ENCODE measurements around the gene RAB25.
A peak's percentile ranks its signal among the peaks of the same experiment; 100 is the strongest.

The RAB25 gene

GRCh38 chr1:156053768-156054499, 7.0 kb upstream of the RAB25 start, which contains the start of gene UBQLN4:
UBQLN4 (minus strand) TSS chr1:156053798; CDS start chr1:156053701, 97 bp downstream.
- H3K4me3 ChIP-seq (ENCODE audit: severe bottlenecking): peak within 1 kb of the TSS; percentile 87
- DNase-seq (ENCODE audit: low spot score): peak; percentile 85
- TF ChIP-seq CTCF (IDR thresholded peaks at IDR 0.05; ENCODE audit: poor library complexity, severe bottlenecking): peak; percentile 75
- no peaks in the 10 kb centered on the region for H3K27me3 ChIP-seq (ENCODE audit: insufficient read depth, poor library complexity, severe bottlenecking)
- H3K36me3 ChIP-seq (ENCODE audit: low read depth): peaks cover 15% of the 10 kb centered on the region
- no peaks in the 10 kb centered on the region for H3K4me1 ChIP-seq (ENCODE audit: insufficient read depth, poor library complexity, severe bottlenecking)
- H3K9me3 ChIP-seq (ENCODE audit: severe bottlenecking): no peaks in the 10 kb centered on the region
- ATAC-seq (ENCODE audit: low read depth): peak; percentile 48
- H3K27ac ChIP-seq (ENCODE audit: poor library complexity, severe bottlenecking): peak within 1 kb of the TSS; percentile 90

DNA sequence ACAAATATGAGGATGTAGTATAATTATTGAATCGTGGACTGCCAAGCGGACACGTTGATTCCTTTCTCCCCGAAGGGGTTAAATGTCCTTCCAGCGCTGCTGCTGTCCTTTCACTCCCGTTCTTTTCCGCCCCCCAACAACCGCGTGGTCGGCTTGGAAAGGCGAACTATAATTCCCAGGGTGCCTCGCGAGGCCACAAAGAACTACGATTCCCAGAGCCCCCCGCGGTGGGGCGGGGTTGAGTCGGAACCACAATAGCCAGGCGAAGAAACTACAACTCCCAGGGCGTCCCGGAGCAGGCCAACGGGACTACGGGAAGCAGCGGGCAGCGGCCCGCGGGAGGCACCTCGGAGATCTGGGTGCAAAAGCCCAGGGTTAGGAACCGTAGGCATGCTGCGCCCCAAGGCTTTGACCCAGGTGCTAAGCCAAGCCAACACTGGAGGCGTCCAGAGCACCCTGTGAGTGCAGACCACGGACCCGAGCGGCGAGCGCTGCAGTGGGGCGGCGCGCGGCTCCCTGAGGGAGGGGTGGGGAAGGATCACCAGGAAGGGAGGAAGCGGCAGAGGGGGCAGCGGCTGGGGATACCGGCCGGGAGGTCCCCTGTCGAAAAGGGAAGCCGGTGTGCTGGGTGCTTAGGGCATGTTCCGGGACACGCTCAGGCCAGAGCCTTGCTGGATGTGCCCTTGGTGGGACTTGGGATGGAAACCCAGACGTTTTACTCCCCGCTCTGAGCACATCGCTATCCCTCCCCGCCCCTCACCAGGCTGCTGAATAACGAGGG, 6.3 kb upstream of the RAB25 start, which contains the start of gene LAMTOR2:
Gene LAMTOR2, plus strand, starts transcription at position 283 of the 781 bp plus-strand sequence. Its CDS starts 108 bp downstream, at position 391.
- Histone ChIP-seq H3K4me3 (ENCODE audit: severe bottlenecking) (peak within 1 kb of the TSS; percentile 87), H3K27me3 (ENCODE audit: insufficient read depth, poor library complexity, severe bottlenecking) (no peaks in the 10 kb centered on the region), H3K9me3 (ENCODE audit: severe bottlenecking) (no peaks in the 10 kb centered on the region), H3K36me3 (ENCODE audit: low read depth) (peaks cover 9% of the 10 kb centered on the region), H3K4me1 (ENCODE audit: insufficient read depth, poor library complexity, severe bottlenecking) (no peaks in the 10 kb centered on the region), H3K27ac (ENCODE audit: poor library complexity, severe bottlenecking) (peak within 1 kb of the TSS; percentile 90)
- DNase-seq (ENCODE audit: low spot score) (peak; percentile 96), ATAC-seq (ENCODE audit: low read depth) (peak; percentile 82)
- no peak for TF ChIP-seq CTCF (IDR thresholded peaks at IDR 0.05; ENCODE audit: poor library complexity, severe bottlenecking)

DNA sequence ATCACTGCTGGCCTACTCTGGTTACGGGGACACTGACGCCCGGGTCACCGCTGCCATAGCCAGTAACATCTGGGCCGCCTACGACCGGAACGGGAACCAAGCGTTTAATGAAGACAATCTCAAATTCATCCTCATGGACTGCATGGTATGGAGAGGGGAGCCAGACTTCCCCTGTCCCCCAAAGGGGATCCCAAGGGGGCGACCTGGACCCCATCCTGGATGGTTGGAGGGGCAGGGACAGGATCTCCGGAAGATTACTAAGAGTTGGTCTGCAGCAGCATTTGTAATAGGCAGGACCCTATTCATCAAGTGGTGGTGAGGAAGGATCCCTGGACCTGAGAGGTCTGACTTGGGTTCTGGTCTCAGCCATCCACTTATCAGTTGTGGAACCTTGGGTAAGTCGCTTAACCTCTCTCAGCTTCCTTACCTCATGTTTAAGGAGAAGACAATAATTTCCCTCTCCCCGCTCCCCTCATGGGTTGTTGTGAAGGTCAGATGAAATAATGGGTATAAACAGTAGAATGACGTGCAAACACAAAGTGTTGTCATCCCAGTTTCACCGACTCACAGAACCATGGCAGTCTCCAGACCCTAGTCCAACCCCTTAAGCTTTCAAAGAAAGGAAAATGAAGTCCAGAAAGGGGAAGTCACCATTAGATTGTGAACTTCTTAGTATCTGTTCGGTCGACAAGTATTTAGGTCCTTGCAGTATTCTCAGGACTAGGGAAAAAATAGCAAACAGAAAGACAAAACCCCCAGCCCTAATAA, 5.5 kb upstream of the RAB25 start:
- TF ChIP-seq CTCF (IDR thresholded peaks at IDR 0.05; ENCODE audit: poor library complexity, severe bottlenecking): no peak
- Histone ChIP-seq H3K36me3 (ENCODE audit: low read depth) (peaks cover 7% of the 10 kb centered on the region), H3K4me3 (ENCODE audit: severe bottlenecking) (peak overlapping the region; percentile 87), H3K27ac (ENCODE audit: poor library complexity, severe bottlenecking) (peak overlapping the region; percentile 90), H3K4me1 (ENCODE audit: insufficient read depth, poor library complexity, severe bottlenecking) (no peaks in the 10 kb centered on the region), H3K9me3 (ENCODE audit: severe bottlenecking) (no peaks in the 10 kb centered on the region), H3K27me3 (ENCODE audit: insufficient read depth, poor library complexity, severe bottlenecking) (no peaks in the 10 kb centered on the region)
- no peak for DNase-seq (ENCODE audit: low spot score)
- ATAC-seq (ENCODE audit: low read depth): no peak

- peaks cover 7% of the 10 kb centered on the region for H3K36me3 ChIP-seq (ENCODE audit: low read depth)
- no peak for ATAC-seq (ENCODE audit: low read depth)
- no peak overlapping the region for H3K4me3 ChIP-seq (ENCODE audit: severe bottlenecking)
- no peak overlapping the region for H3K27ac ChIP-seq (ENCODE audit: poor library complexity, severe bottlenecking)
- H3K27me3 ChIP-seq (ENCODE audit: insufficient read depth, poor library complexity, severe bottlenecking): no peaks in the 10 kb centered on the region
- H3K9me3 ChIP-seq (ENCODE audit: severe bottlenecking): no peaks in the 10 kb centered on the region
- H3K4me1 ChIP-seq (ENCODE audit: insufficient read depth, poor library complexity, severe bottlenecking): no peaks in the 10 kb centered on the region
- TF ChIP-seq CTCF (IDR thresholded peaks at IDR 0.05; ENCODE audit: poor library complexity, severe bottlenecking): no peak
- DNase-seq (ENCODE audit: low spot score): no peak
Observed at GRCh38 chr1:156056326-156056849, 4.6 kb upstream of the RAB25 start.

Measured in RWPE2 (cell line).